IMR-90 (cell line): ENCODE measurements around the gene HNRNPLL. TPM values are rescaled to one million over a fixed set of nuclear protein-coding genes. Genes with fewer than 3 reads are reported as not detected.

Experiments
- ATAC-seq: fragments of 200-7000 bp; cut with Tn5 transposase; 2 replicates; pipeline ENCODE4 v1.9.1; 2020; ENCODE audit warnings: low read depth, mild to moderate bottlenecking, moderate library complexity
- BruUV-seq: library from RNA; stranded (reverse); fragments of 400-500 nt; replicated peaks from 2 replicates; lab custom pipeline; 2021; lab: Mats Ljungman, UMichigan
- CTCF ChIA-PET: fragments of 300-600 bp; formaldehyde crosslinking; extraction: SDS; loops from one replicate; lab custom pipeline; 2021; ENCODE audit warnings: antibody characterized with exemption; lab: Yijun Ruan, JAX
- POLR2A ChIA-PET: fragments of 300-600 bp; sonication (Branson Sonifier 250); formaldehyde crosslinking; loops from one replicate; lab custom pipeline; 2022; ENCODE audit warnings: antibody characterized with exemption; ENCODE audit not compliant: unreplicated experiment; lab: Charles Lee
- DNase-seq: peaks from one replicate; pipeline ENCODE4 v3.0.0; 2013
- H2AFZ ChIP-seq: replicated peaks from 2 replicates; pipeline ENCODE3; 2013; ENCODE audit warnings: low read length, mild to moderate bottlenecking; ENCODE audit not compliant: poor library complexity
- H2AK5ac ChIP-seq: 2 replicates; pipeline ENCODE4 v1.6.1; 2013; ENCODE audit warnings: low read depth, low read length, inconsistent platforms
- H2AK9ac ChIP-seq: replicated peaks from 2 replicates; pipeline ENCODE3; 2013; ENCODE audit warnings: mild to moderate bottlenecking, low read depth, low read length, moderate library complexity; ENCODE audit not compliant: poor library complexity
- H2BK120ac ChIP-seq: 2 replicates; pipeline ENCODE4 v1.6.1; 2013; ENCODE audit warnings: low read depth, low read length, inconsistent platforms
- H2BK15ac ChIP-seq: 3 replicates; pipeline ENCODE4 v1.6.1; 2013; ENCODE audit warnings: low read depth, low read length, inconsistent platforms
- H2BK20ac ChIP-seq: 2 replicates; pipeline ENCODE4 v1.6.1; 2013; ENCODE audit warnings: low read depth, mild to moderate bottlenecking, inconsistent platforms, low read length, moderate library complexity
- H2BK5ac ChIP-seq: 2 replicates; pipeline ENCODE4 v1.6.1; 2013; ENCODE audit warnings: mild to moderate bottlenecking, low read depth, low read length, inconsistent platforms; ENCODE audit not compliant: poor library complexity, severe bottlenecking
- H3K14ac ChIP-seq: replicated peaks from 2 replicates; pipeline ENCODE4 v1.6.1; 2013; ENCODE audit warnings: low read depth, low read length, inconsistent platforms
- H3K18ac ChIP-seq: 2 replicates; pipeline ENCODE4 v1.6.1; 2013; ENCODE audit warnings: low read depth, low read length, control low read depth
- H3K23ac ChIP-seq: 2 replicates; pipeline ENCODE4 v1.6.1; 2013; ENCODE audit warnings: low read depth, low read length, inconsistent platforms
- H3K27ac ChIP-seq: 2 replicates; pipeline ENCODE4 v1.5.1; 2013; ENCODE audit warnings: mild to moderate bottlenecking, control low read depth, low read length; ENCODE audit not compliant: insufficient read depth
- H3K27me3 ChIP-seq: 2 replicates; pipeline ENCODE4 v1.6.1; 2013; ENCODE audit warnings: low read length; ENCODE audit not compliant: control insufficient read depth, insufficient read depth
- H3K36me3 ChIP-seq: 2 replicates; pipeline ENCODE4 v1.6.1; 2013; ENCODE audit warnings: low read length, mixed read lengths; ENCODE audit not compliant: control insufficient read depth, insufficient read depth
- H3K4ac ChIP-seq: 2 replicates; pipeline ENCODE4 v1.6.1; 2013; ENCODE audit warnings: low read depth, low read length, inconsistent platforms
- H3K4me1 ChIP-seq: 2 replicates; pipeline ENCODE4 v1.6.1; 2013; ENCODE audit warnings: low read length, mixed read lengths; ENCODE audit not compliant: control insufficient read depth, insufficient read depth
- H3K4me2 ChIP-seq: 2 replicates; pipeline ENCODE4 v1.6.1; 2013; ENCODE audit warnings: low read depth, mild to moderate bottlenecking, control low read depth, low read length, moderate library complexity
- H3K4me3 ChIP-seq: 2 replicates; pipeline ENCODE4 v1.5.1; 2013; ENCODE audit warnings: low read depth, mild to moderate bottlenecking, control low read depth, low read length, moderate library complexity; ENCODE audit not compliant: insufficient read depth
- H3K56ac ChIP-seq: 2 replicates; pipeline ENCODE4 v1.6.1; 2013; ENCODE audit warnings: low read length, inconsistent platforms; ENCODE audit not compliant: insufficient read depth; ENCODE audit errors: extremely low read depth
- H3K79me1 ChIP-seq, 2 experiments: 2 replicates each; pipeline ENCODE4 v1.6.1; 2013; ENCODE audit warnings: low read length in 2 of 2, inconsistent platforms in 1 of 2, low read depth in 1 of 2
- H3K9ac ChIP-seq: 2 replicates; pipeline ENCODE4 v1.6.1; 2013; ENCODE audit warnings: low read depth, low read length, control low read depth
- H3K9me1 ChIP-seq: 2 replicates; pipeline ENCODE4 v1.6.1; 2013; ENCODE audit warnings: low read length, inconsistent platforms; ENCODE audit not compliant: insufficient read depth
- H3K9me3 ChIP-seq: 2 replicates; pipeline ENCODE4 v1.6.1; 2013; ENCODE audit warnings: low read length; ENCODE audit not compliant: control insufficient read depth, insufficient read depth
- H4K20me1 ChIP-seq: 2 replicates; pipeline ENCODE4 v1.6.1; 2013; ENCODE audit warnings: low read length, inconsistent platforms; ENCODE audit not compliant: insufficient read depth
- H4K5ac ChIP-seq: 2 replicates; pipeline ENCODE4 v1.6.1; 2013; ENCODE audit warnings: mild to moderate bottlenecking, low read depth, low read length, control low read depth
- H4K8ac ChIP-seq, 2 experiments: 2 replicates each; pipeline ENCODE4 v1.6.1; 2013; ENCODE audit warnings: low read depth in 2 of 2, low read length in 2 of 2, control low read depth in 1 of 2, inconsistent platforms in 1 of 2
- H4K91ac ChIP-seq: 2 replicates; pipeline ENCODE4 v1.6.1; 2013; ENCODE audit warnings: low read depth, low read length, inconsistent platforms; ENCODE audit not compliant: insufficient read depth
- BHLHE40 ChIP-seq: fragments of 150-350 bp; IDR thresholded peaks from 2 replicates; pipeline ENCODE4 v1.6.1; 2016; ENCODE audit warnings: mild to moderate bottlenecking, low read depth, low read length
- CEBPB ChIP-seq: IDR thresholded peaks from 2 replicates; pipeline ENCODE4 v1.6.1; 2012; ENCODE audit warnings: low read depth, low read length, improper control_type of control experiment
- CHD1 ChIP-seq: IDR thresholded peaks from 2 replicates; pipeline ENCODE4 v1.6.1; 2012; ENCODE audit warnings: low read depth, low read length, improper control_type of control experiment
- ELK1 ChIP-seq: fragments of 150-350 bp; IDR thresholded peaks from 2 replicates; pipeline ENCODE4 v1.6.1; 2016; ENCODE audit warnings: low read depth, mild to moderate bottlenecking, low read length, moderate library complexity, borderline replicate concordance
- FOS ChIP-seq: fragments of 150-350 bp; IDR thresholded peaks from 2 replicates; pipeline ENCODE4 v1.6.1; 2016; ENCODE audit warnings: low read depth, low read length
- MAFK ChIP-seq: IDR thresholded peaks from 2 replicates; pipeline ENCODE4 v1.6.1; 2012; ENCODE audit warnings: low read depth, low read length, improper control_type of control experiment
- MAZ ChIP-seq: IDR thresholded peaks from 2 replicates; pipeline ENCODE4 v1.6.1; 2012; ENCODE audit warnings: low read depth, mild to moderate bottlenecking, low read length, improper control_type of control experiment, moderate library complexity, borderline replicate concordance
- MXI1 ChIP-seq: IDR thresholded peaks from 2 replicates; pipeline ENCODE4 v1.6.1; 2012; ENCODE audit warnings: low read depth, mild to moderate bottlenecking, low read length, moderate library complexity, borderline replicate concordance
- NFE2L2 ChIP-seq: fragments of 150-350 bp; IDR thresholded peaks from 2 replicates; pipeline ENCODE4 v1.6.1; 2016; ENCODE audit warnings: low read depth, mild to moderate bottlenecking, low read length
- POLR2A ChIP-seq: IDR thresholded peaks from 2 replicates; pipeline ENCODE4 v1.6.1; 2012; ENCODE audit warnings: mild to moderate bottlenecking, low read depth, low read length
- RAD21 ChIP-seq: IDR thresholded peaks from 2 replicates; pipeline ENCODE4 v1.6.1; 2012; ENCODE audit warnings: low read length, improper control_type of control experiment
- RCOR1 ChIP-seq: IDR thresholded peaks from 2 replicates; pipeline ENCODE4 v1.6.1; 2012; ENCODE audit warnings: mild to moderate bottlenecking, low read length, improper control_type of control experiment; ENCODE audit not compliant: insufficient replicate concordance
- RFX5 ChIP-seq: IDR thresholded peaks from 2 replicates; pipeline ENCODE4 v1.8.0; 2012; ENCODE audit warnings: low read depth, mild to moderate bottlenecking, low read length, moderate library complexity
- SMC3 ChIP-seq: fragments of 150-350 bp; IDR thresholded peaks from 2 replicates; pipeline ENCODE4 v1.6.1; 2016; ENCODE audit warnings: low read depth, mild to moderate bottlenecking, antibody characterized with exemption, low read length, moderate library complexity
- USF2 ChIP-seq: fragments of 150-350 bp; IDR thresholded peaks from 2 replicates; pipeline ENCODE4 v1.6.1; 2017; ENCODE audit warnings: mild to moderate bottlenecking, antibody characterized with exemption, low read length, low read depth
- WGBS, 2 experiments: methylation state at CpG; one replicate each; pipeline versions ENCODE4 v1.1.5 to v1.1.7; 2013; ENCODE audit warnings: missing lambda C conversion rate in 2 of 2; ENCODE audit not compliant: insufficient read length in 1 of 2; ENCODE audit errors: extremely low coverage in 2 of 2; 5-methylcytosine and 5-hydroxymethylcytosine counted together
- dilution Hi-C: fragments of 300-500 bp; cut with HindIII; formaldehyde crosslinking; loops from one replicate; pipeline ENCODE4 v1.14.3; 2018; ENCODE audit warnings: low sequenced_read_pairs; ENCODE audit not compliant: unreplicated experiment
- in situ Hi-C: fragments of 300-500 bp; cut with MboI; formaldehyde crosslinking; loops from 3 replicates; pipeline ENCODE4 v1.14.3; 2019; ENCODE audit warnings: low sequenced_read_pairs, inconsistent platforms, mixed read lengths
- intact Hi-C: fragments of 100-400 bp; cut with micrococcal nuclease; formaldehyde crosslinking; loops from 2 replicates; pipeline ENCODE4 v1.10.0; 2022
- polyA plus RNA-seq, 3 experiments: library from polyadenylated mRNA; depleted of rRNA; stranded (reverse); fragments of >200 nt; gene quantifications; 2 replicates each; pipeline ENCODE4 v1.2.3, GENCODE V29; 2012; ENCODE audit warnings: low replicate concordance in 1 of 3
- total RNA-seq: library from RNA; depleted of rRNA; stranded (reverse); fragments of >200 nt; gene quantifications from 2 replicates; pipeline ENCODE4 v1.2.3, GENCODE V29; 2012
- TF ChIP-seq, protein P1 (sequence below): conservative IDR thresholded peaks from 2 replicates; pipeline ENCODE4 v1.5.1; 2012; ENCODE audit warnings: mild to moderate bottlenecking, low read depth, low read length, improper control_type of control experiment

The HNRNPLL gene
- total and polyA plus RNA-seq, 2 of the 4 experiments (the other 2 are of a cell fraction): 23.7 to 53.1 TPM

DNA sequence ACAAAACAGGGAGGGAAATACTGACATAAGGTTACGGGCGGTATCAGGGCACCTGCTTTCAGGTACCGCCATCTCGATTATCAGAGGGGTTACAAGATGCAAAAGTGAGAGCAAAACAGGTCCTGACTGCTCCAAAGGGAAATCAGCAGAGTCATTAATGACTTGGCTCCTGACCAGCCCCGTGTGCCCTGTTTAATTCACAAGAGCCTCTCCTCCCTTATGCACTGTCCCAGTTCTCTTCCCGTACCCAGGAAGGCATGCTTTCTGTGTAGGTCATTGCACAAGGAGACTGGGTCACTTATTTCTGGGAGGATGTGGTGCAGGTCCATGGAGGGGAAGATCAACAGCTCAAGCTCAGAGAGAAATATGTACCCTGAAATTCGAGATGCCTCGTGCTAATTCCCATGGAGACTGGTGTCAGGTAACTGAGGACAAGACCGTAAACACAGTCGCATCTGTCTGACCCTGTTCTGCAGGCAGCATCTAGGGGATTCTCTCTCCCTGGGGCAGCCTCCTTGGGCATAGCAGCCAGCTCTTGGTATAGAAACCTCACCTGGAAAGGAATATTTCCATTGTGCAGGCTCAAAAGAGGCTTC is 79.9 kb downstream of the HNRNPLL start:
- no peak overlapping the region for H3K27ac ChIP-seq
- no peak overlapping the region for H2BK15ac ChIP-seq
- CTCF ChIA-PET: interaction anchor here (1.3 kb wide), 1 partner anchor 15 kb away, joined by 3 read pairs; no protein-coding TSS in a partner anchor
- H4K8ac ChIP-seq: no peak overlapping the region
- H3K4me3 ChIP-seq: no peak overlapping the region
- no peaks in the 10 kb centered on the region for H3K9me1 ChIP-seq
- 92% methylated on average over 4 of the region's 10 CpGs; no CpG with 5 or more reads in 1 of the 2 experiments for WGBS, 2 experiments
- H3K79me1 ChIP-seq: no peaks in the 10 kb centered on the region
- H3K4me2 ChIP-seq: no peak overlapping the region
- no peaks in the 10 kb centered on the region for H4K20me1 ChIP-seq
- no peaks in the 10 kb centered on the region for H3K9me3 ChIP-seq
- POLR2A ChIA-PET: no interaction called here
- no peak overlapping the region for H2BK20ac ChIP-seq
- H2AK9ac ChIP-seq: no peak overlapping the region
- no peak overlapping the region for H3K14ac ChIP-seq
- no peaks in the 10 kb centered on the region for H3K36me3 ChIP-seq
- no peak overlapping the region for H3K4ac ChIP-seq
- H3K27me3 ChIP-seq: peaks cover 41% of the 10 kb centered on the region
- H2BK120ac ChIP-seq: no peak overlapping the region
- dilution Hi-C loops (no loop called here), in situ Hi-C loops (loop anchor here (25.0 kb wide), 1 partner anchor 211 kb away; no protein-coding TSS in a partner anchor), intact Hi-C loops (no loop called here)
- no peak overlapping the region for H4K5ac ChIP-seq
- no peak overlapping the region for H3K9ac ChIP-seq
- H4K91ac ChIP-seq: no peak overlapping the region
- H2BK5ac ChIP-seq: no peak overlapping the region
- H3K18ac ChIP-seq: no peak overlapping the region
- H3K23ac ChIP-seq: no peak overlapping the region
- DNase-seq (no peak), ATAC-seq (no peak)
- H3K56ac ChIP-seq: no peak overlapping the region
- no peaks in the 10 kb centered on the region; the same call in 1 of the 2 replicates for H3K4me1 ChIP-seq
- H2AK5ac ChIP-seq: no peak overlapping the region
- TF ChIP-seq BHLHE40: no peak
- no peak for TF ChIP-seq RAD21
- no peak for TF ChIP-seq NFE2L2
- no peak for TF ChIP-seq FOS
- no peak for TF ChIP-seq MXI1
- TF ChIP-seq RFX5: no peak
- TF ChIP-seq MAFK: no peak
- TF ChIP-seq POLR2A: no peak
- TF ChIP-seq SMC3: no peak
- no peak for TF ChIP-seq CEBPB
- TF ChIP-seq, protein P1, sequence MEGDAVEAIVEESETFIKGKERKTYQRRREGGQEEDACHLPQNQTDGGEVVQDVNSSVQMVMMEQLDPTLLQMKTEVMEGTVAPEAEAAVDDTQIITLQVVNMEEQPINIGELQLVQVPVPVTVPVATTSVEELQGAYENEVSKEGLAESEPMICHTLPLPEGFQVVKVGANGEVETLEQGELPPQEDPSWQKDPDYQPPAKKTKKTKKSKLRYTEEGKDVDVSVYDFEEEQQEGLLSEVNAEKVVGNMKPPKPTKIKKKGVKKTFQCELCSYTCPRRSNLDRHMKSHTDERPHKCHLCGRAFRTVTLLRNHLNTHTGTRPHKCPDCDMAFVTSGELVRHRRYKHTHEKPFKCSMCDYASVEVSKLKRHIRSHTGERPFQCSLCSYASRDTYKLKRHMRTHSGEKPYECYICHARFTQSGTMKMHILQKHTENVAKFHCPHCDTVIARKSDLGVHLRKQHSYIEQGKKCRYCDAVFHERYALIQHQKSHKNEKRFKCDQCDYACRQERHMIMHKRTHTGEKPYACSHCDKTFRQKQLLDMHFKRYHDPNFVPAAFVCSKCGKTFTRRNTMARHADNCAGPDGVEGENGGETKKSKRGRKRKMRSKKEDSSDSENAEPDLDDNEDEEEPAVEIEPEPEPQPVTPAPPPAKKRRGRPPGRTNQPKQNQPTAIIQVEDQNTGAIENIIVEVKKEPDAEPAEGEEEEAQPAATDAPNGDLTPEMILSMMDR: no peak
- no peak for TF ChIP-seq ELK1
- TF ChIP-seq MAZ: no peak
- TF ChIP-seq RCOR1: no peak
- no peak for TF ChIP-seq USF2
- no peak for TF ChIP-seq CHD1
- H2AFZ ChIP-seq: no peak overlapping the region
- no TSS peak for BruUV-seq
